H1 (cell line): ENCODE results near the gene WNT9B. TPM values are rescaled to one million over a fixed set of nuclear protein-coding genes. Genes with fewer than 3 reads are reported as not detected.

Experiments used
- BCL11A ChIP-seq, 2 experiments: IDR thresholded peaks; one replicate each; pipeline ENCODE4 v1.6.1; 2011; ENCODE audit warnings: low read depth in 2 of 2, low read length in 2 of 2, mild to moderate bottlenecking in 2 of 2
- CEBPB ChIP-seq: IDR thresholded peaks from 2 replicates; pipeline ENCODE4 v1.6.1; 2012; ENCODE audit warnings: low read depth, low read length
- GABPA ChIP-seq: IDR thresholded peaks from 2 replicates; pipeline ENCODE4 v1.6.1; 2011; ENCODE audit warnings: mild to moderate bottlenecking, low read length, moderate library complexity, borderline replicate concordance; ENCODE audit not compliant: insufficient read depth
- HDAC2 ChIP-seq, 2 experiments: fragments of 300-600 bp in 1 of 2; sonication (generic) in 1 of 2; IDR thresholded peaks; 2 replicates each; pipeline ENCODE4 v1.6.1; 2011 to 2012; ENCODE audit warnings: low read depth in 2 of 2, low read length in 2 of 2, mild to moderate bottlenecking in 2 of 2, moderate library complexity in 2 of 2, borderline replicate concordance in 1 of 2, inconsistent platforms in 1 of 2
- HDAC6 ChIP-seq: IDR thresholded peaks from one replicate; pipeline ENCODE4 v1.7.1; 2012; ENCODE audit warnings: low read depth, mild to moderate bottlenecking, inconsistent platforms, low read length, moderate library complexity
- JUN ChIP-seq: IDR thresholded peaks from 2 replicates; pipeline ENCODE4 v1.6.1; 2011; ENCODE audit warnings: low read depth, mild to moderate bottlenecking, improper control_type of control experiment, low read length
- POLR2AphosphoS5 ChIP-seq: IDR thresholded peaks from 2 replicates; pipeline ENCODE4 v1.6.1; 2011; ENCODE audit warnings: low read depth, low read length
- RBBP5 ChIP-seq: IDR thresholded peaks from 2 replicates; pipeline ENCODE4 v1.7.1; 2012; ENCODE audit warnings: low read depth, mild to moderate bottlenecking, inconsistent platforms, low read length, moderate library complexity, borderline replicate concordance
- SIX5 ChIP-seq: IDR thresholded peaks from 2 replicates; pipeline ENCODE4 v1.6.1; 2011; ENCODE audit warnings: mild to moderate bottlenecking, low read depth, low read length
- SP2 ChIP-seq: IDR thresholded peaks from 2 replicates; pipeline ENCODE4 v1.6.1; 2012; ENCODE audit warnings: mild to moderate bottlenecking, low read length, inconsistent platforms
- SP4 ChIP-seq: IDR thresholded peaks from 2 replicates; pipeline ENCODE4 v1.6.1; 2012; ENCODE audit warnings: low read length, inconsistent platforms
- TAF1 ChIP-seq: IDR thresholded peaks from 2 replicates; pipeline ENCODE4 v1.6.1; 2011; ENCODE audit warnings: mild to moderate bottlenecking, low read depth, low read length
- polyA plus RNA-seq, 7 experiments: library from polyadenylated mRNA; depleted of rRNA in 3 of 7; stranded (reverse) in 5 of 7; unstranded in 2 of 7; fragments of >200 nt in 5 of 7; fragments of 200-250 nt in 2 of 7; gene quantifications; 1 replicate in 5 of 7; 2 replicates in 1 of 7; 4 replicates in 1 of 7; pipeline versions ENCODE4 v1.2.1 to v1.2.3, GENCODE V29; 2011 to 2013; ENCODE audit warnings: missing spikeins in 2 of 7, mixed read lengths in 2 of 7
- total RNA-seq: library from RNA; stranded (reverse); fragmentation: NEBNext Ultra II Directional; extraction: Animal tissue kit (Norgen Biotek cat#: 25700); gene quantifications from 2 replicates; pipeline ENCODE4 v1.2.1, GENCODE V29; 2021
- TF ChIP-seq, protein P1 (sequence below): fragments of 300-600 bp; sonication (generic); IDR thresholded peaks from 2 replicates; pipeline ENCODE4 v1.7.1; 2012; ENCODE audit warnings: low read length, moderate library complexity, mild to moderate bottlenecking, inconsistent platforms; ENCODE audit not compliant: insufficient replicate concordance

WNT9B gene
- total and polyA plus RNA-seq, 2 of the 8 experiments (the other 6 are each of a cell fraction or from before 2014, with no cell fraction given): 0.21 TPM; not detected in 1

DNA sequence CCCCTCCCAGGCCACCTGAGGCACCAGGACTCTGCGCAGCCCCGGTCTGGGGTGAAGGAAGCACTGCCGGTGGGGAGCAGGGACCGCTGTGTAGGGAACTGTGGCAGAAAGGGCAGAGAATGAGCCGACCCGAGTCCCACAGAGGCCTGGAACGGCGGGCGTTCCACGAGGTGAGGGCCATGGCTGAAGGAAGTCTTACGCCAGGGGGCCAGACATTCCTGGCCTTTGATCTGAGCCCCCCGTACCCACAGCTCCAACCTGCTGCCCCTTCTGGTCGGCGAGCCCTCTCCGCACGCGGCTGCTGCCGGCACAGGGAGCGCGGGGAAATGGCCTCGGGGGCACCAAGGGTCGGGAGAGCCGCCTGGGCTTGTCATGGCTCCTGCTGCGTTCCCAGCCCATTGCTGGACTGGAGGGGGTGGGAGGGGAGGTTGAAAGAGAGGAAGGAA, 31.5 kb upstream of the WNT9B start (continued):
- TF ChIP-seq, protein P1, sequence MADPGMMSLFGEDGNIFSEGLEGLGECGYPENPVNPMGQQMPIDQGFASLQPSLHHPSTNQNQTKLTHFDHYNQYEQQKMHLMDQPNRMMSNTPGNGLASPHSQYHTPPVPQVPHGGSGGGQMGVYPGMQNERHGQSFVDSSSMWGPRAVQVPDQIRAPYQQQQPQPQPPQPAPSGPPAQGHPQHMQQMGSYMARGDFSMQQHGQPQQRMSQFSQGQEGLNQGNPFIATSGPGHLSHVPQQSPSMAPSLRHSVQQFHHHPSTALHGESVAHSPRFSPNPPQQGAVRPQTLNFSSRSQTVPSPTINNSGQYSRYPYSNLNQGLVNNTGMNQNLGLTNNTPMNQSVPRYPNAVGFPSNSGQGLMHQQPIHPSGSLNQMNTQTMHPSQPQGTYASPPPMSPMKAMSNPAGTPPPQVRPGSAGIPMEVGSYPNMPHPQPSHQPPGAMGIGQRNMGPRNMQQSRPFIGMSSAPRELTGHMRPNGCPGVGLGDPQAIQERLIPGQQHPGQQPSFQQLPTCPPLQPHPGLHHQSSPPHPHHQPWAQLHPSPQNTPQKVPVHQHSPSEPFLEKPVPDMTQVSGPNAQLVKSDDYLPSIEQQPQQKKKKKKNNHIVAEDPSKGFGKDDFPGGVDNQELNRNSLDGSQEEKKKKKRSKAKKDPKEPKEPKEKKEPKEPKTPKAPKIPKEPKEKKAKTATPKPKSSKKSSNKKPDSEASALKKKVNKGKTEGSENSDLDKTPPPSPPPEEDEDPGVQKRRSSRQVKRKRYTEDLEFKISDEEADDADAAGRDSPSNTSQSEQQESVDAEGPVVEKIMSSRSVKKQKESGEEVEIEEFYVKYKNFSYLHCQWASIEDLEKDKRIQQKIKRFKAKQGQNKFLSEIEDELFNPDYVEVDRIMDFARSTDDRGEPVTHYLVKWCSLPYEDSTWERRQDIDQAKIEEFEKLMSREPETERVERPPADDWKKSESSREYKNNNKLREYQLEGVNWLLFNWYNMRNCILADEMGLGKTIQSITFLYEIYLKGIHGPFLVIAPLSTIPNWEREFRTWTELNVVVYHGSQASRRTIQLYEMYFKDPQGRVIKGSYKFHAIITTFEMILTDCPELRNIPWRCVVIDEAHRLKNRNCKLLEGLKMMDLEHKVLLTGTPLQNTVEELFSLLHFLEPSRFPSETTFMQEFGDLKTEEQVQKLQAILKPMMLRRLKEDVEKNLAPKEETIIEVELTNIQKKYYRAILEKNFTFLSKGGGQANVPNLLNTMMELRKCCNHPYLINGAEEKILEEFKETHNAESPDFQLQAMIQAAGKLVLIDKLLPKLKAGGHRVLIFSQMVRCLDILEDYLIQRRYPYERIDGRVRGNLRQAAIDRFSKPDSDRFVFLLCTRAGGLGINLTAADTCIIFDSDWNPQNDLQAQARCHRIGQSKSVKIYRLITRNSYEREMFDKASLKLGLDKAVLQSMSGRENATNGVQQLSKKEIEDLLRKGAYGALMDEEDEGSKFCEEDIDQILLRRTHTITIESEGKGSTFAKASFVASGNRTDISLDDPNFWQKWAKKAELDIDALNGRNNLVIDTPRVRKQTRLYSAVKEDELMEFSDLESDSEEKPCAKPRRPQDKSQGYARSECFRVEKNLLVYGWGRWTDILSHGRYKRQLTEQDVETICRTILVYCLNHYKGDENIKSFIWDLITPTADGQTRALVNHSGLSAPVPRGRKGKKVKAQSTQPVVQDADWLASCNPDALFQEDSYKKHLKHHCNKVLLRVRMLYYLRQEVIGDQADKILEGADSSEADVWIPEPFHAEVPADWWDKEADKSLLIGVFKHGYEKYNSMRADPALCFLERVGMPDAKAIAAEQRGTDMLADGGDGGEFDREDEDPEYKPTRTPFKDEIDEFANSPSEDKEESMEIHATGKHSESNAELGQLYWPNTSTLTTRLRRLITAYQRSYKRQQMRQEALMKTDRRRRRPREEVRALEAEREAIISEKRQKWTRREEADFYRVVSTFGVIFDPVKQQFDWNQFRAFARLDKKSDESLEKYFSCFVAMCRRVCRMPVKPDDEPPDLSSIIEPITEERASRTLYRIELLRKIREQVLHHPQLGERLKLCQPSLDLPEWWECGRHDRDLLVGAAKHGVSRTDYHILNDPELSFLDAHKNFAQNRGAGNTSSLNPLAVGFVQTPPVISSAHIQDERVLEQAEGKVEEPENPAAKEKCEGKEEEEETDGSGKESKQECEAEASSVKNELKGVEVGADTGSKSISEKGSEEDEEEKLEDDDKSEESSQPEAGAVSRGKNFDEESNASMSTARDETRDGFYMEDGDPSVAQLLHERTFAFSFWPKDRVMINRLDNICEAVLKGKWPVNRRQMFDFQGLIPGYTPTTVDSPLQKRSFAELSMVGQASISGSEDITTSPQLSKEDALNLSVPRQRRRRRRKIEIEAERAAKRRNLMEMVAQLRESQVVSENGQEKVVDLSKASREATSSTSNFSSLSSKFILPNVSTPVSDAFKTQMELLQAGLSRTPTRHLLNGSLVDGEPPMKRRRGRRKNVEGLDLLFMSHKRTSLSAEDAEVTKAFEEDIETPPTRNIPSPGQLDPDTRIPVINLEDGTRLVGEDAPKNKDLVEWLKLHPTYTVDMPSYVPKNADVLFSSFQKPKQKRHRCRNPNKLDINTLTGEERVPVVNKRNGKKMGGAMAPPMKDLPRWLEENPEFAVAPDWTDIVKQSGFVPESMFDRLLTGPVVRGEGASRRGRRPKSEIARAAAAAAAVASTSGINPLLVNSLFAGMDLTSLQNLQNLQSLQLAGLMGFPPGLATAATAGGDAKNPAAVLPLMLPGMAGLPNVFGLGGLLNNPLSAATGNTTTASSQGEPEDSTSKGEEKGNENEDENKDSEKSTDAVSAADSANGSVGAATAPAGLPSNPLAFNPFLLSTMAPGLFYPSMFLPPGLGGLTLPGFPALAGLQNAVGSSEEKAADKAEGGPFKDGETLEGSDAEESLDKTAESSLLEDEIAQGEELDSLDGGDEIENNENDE: no peak
- TF ChIP-seq BCL11A (IDR thresholded peaks at IDR 0.05; ENCODE audit: low read depth in 2 of 2, low read length in 2 of 2): no peak
- TF ChIP-seq RBBP5: 0 out of 2 replicates have a peak, but pooled peaks have one; percentile 53
- TF ChIP-seq SP4: no peak
- no peak for TF ChIP-seq HDAC2 (IDR thresholded peaks at IDR 0.05; ENCODE audit: borderline replicate concordance in 1 of 2, low read depth in 2 of 2, low read length in 2 of 2)
- TF ChIP-seq POLR2AphosphoS5: no peak
- TF ChIP-seq CEBPB: no peak
- TF ChIP-seq HDAC6: no peak
- TF ChIP-seq SP2: no peak
- TF ChIP-seq TAF1: no peak
- TF ChIP-seq JUN: no peak
- TF ChIP-seq GABPA: no peak
- TF ChIP-seq SIX5: no peak
